Endodermal cell (in vitro differentiated cells): ENCODE measurements around the gene TBXAS1. TPM values are rescaled to one million over a fixed set of nuclear protein-coding genes. Genes with fewer than 3 reads are reported as not detected.

Experiments
- DNase-seq: peaks from one replicate; pipeline ENCODE4 v3.0.0-alpha.2; 2017
- H3K27ac ChIP-seq: 2 replicates; pipeline ENCODE4 v1.5.1; 2013; ENCODE audit warnings: mild to moderate bottlenecking, low read depth, low read length, moderate library complexity
- H3K27me3 ChIP-seq: 2 replicates; pipeline ENCODE4 v1.6.1; 2013; ENCODE audit warnings: mild to moderate bottlenecking, low read length, moderate library complexity; ENCODE audit not compliant: insufficient read depth, control insufficient read depth, poor library complexity, severe bottlenecking
- H3K36me3 ChIP-seq: 2 replicates; pipeline ENCODE4 v1.7.0; 2013; ENCODE audit warnings: mild to moderate bottlenecking, low read length, moderate library complexity; ENCODE audit not compliant: control insufficient read depth, insufficient read depth
- H3K4me1 ChIP-seq: one replicate; pipeline ENCODE4 v1.7.0; 2013; ENCODE audit warnings: low read length; ENCODE audit not compliant: control insufficient read depth, insufficient read depth
- H3K4me3 ChIP-seq: 2 replicates; pipeline ENCODE4 v1.5.1; 2013; ENCODE audit warnings: mild to moderate bottlenecking, low read length, moderate library complexity
- H3K9ac ChIP-seq: 2 replicates; pipeline ENCODE4 v1.6.1; 2013; ENCODE audit warnings: mild to moderate bottlenecking, low read length, moderate library complexity; ENCODE audit not compliant: poor library complexity, severe bottlenecking; ENCODE audit errors: extremely low read depth
- H3K9me3 ChIP-seq: 2 replicates; pipeline ENCODE4 v1.6.1; 2013; ENCODE audit warnings: mild to moderate bottlenecking, low read length, moderate library complexity; ENCODE audit not compliant: control insufficient read depth
- H3K27ac Mint-ChIP-seq: 2 replicates; pipeline ENCODE4 v1.8.0; 2020; ENCODE audit warnings: mixed read lengths
- H3K27me3 Mint-ChIP-seq: 2 replicates; pipeline ENCODE4 v1.8.0; 2021; ENCODE audit warnings: mild to moderate bottlenecking, mixed read lengths; ENCODE audit not compliant: insufficient read depth
- H3K36me3 Mint-ChIP-seq: 2 replicates; pipeline ENCODE4 v1.8.0; 2020; ENCODE audit warnings: low read depth, mixed read lengths
- H3K4me1 Mint-ChIP-seq: 2 replicates; pipeline ENCODE4 v1.8.0; 2020; ENCODE audit warnings: mixed read lengths
- H3K4me3 Mint-ChIP-seq: 2 replicates; pipeline ENCODE4 v1.8.0; 2020; ENCODE audit warnings: mild to moderate bottlenecking, moderate library complexity, mixed read lengths
- H3K9me3 Mint-ChIP-seq: 2 replicates; pipeline ENCODE4 v1.8.0; 2020; ENCODE audit warnings: mild to moderate bottlenecking, mixed read lengths
- WGBS, 2 experiments: methylation state at CpG; one replicate each; pipeline versions ENCODE4 v1.1.5 to v1.1.7; 2013; ENCODE audit warnings: missing lambda C conversion rate in 2 of 2, mixed read lengths in 1 of 2; ENCODE audit not compliant: insufficient coverage in 1 of 2, insufficient read length in 1 of 2; 5-methylcytosine and 5-hydroxymethylcytosine counted together
- total RNA-seq, 2 donors: library from RNA; stranded (reverse); fragmentation: NEBNext Ultra II Directional in 1 of 2; extraction: Animal tissue kit (Norgen Biotek cat#: 25700) in 1 of 2; gene quantifications; 2 replicates in 1 of 2; 3 replicates in 1 of 2; pipeline ENCODE4 v1.2.1, GENCODE V29; 2021
- TF ChIP-seq, protein P1 (sequence below): fragments of 200-600 bp; sonication (generic); conservative IDR thresholded peaks from 2 replicates; pipeline ENCODE4 v1.5.0; 2021; ENCODE audit warnings: antibody characterized with exemption, mild to moderate bottlenecking

The TBXAS1 gene
- total RNA-seq, 2 donors from 2014 or later, result 7.6 to 13.5 TPM

DNA sequence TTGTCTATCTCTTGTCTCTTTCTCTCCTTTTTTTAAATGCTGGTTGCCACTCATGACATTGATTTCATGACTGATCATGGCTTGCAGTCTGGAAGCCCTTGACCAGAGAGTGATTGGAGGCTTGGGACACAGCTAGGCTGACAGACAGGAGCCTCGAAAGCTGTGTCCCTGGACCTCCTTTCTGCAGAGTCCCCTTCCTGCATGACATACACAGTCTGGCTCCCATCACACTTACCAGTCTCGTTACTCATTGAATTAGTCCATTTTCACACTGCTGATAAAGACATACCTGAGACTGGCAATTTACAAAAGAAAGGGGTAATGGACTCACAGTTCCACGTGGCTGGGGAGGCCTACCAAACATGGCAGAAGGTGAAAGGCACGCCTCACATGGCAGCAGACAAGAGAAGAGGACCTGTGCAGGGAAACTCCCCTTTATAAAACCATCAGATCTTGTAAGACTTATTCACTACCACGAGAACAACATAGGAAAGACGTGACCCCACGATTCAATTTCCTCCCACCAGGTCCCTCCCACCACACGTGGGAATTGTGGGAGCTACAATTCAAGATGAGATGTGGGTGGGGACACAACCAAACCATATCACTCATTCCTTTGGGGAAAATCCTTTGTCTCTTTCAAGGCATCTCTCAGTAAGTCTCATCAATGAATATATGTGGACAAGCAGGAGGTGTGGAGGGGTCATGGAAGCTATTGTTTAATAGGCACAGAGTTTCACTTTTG lies 102.3 kb downstream of the TBXAS1 start:
- TF ChIP-seq, protein P1, sequence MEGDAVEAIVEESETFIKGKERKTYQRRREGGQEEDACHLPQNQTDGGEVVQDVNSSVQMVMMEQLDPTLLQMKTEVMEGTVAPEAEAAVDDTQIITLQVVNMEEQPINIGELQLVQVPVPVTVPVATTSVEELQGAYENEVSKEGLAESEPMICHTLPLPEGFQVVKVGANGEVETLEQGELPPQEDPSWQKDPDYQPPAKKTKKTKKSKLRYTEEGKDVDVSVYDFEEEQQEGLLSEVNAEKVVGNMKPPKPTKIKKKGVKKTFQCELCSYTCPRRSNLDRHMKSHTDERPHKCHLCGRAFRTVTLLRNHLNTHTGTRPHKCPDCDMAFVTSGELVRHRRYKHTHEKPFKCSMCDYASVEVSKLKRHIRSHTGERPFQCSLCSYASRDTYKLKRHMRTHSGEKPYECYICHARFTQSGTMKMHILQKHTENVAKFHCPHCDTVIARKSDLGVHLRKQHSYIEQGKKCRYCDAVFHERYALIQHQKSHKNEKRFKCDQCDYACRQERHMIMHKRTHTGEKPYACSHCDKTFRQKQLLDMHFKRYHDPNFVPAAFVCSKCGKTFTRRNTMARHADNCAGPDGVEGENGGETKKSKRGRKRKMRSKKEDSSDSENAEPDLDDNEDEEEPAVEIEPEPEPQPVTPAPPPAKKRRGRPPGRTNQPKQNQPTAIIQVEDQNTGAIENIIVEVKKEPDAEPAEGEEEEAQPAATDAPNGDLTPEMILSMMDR, result no peak
- H3K36me3 Mint-ChIP-seq, result no peaks in the 10 kb centered on the region
- no peak overlapping the region for H3K4me3 ChIP-seq
- H3K27ac ChIP-seq, result no peak overlapping the region
- H3K27ac Mint-ChIP-seq, result no peak overlapping the region
- no peak overlapping the region for H3K4me3 Mint-ChIP-seq
- H3K9me3 Mint-ChIP-seq, result no peaks in the 10 kb centered on the region
- H3K9me3 ChIP-seq, result no peaks in the 10 kb centered on the region
- H3K36me3 ChIP-seq, result no peaks in the 10 kb centered on the region
- no peaks in the 10 kb centered on the region for H3K4me1 Mint-ChIP-seq
- WGBS, 2 experiments, result 71 to 75% methylated on average over 5 to 8 of the region's 8 CpGs
- H3K27me3 ChIP-seq, result no peaks in the 10 kb centered on the region
- no peak overlapping the region for H3K9ac ChIP-seq
- DNase-seq, result no peak
- H3K4me1 ChIP-seq, result no peaks in the 10 kb centered on the region
- no peaks in the 10 kb centered on the region for H3K27me3 Mint-ChIP-seq

- Mint-ChIP-seq H3K27me3 (no peaks in the 10 kb centered on the region), H3K36me3 (no peaks in the 10 kb centered on the region), H3K27ac (no peak overlapping the region), H3K4me1 (no peaks in the 10 kb centered on the region), H3K9me3 (no peaks in the 10 kb centered on the region), H3K4me3 (no peak overlapping the region)
- TF ChIP-seq, protein P1, result no peak
- Histone ChIP-seq H3K4me1 (no peaks in the 10 kb centered on the region), H3K36me3 (no peaks in the 10 kb centered on the region), H3K9ac (no peak overlapping the region), H3K27me3 (no peaks in the 10 kb centered on the region), H3K9me3 (no peaks in the 10 kb centered on the region), H3K27ac (no peak overlapping the region), H3K4me3 (no peak overlapping the region)
- DNase-seq, result no peak
Observed at GRCh38 chr7:139932531-139932930, 103.5 kb downstream of the TBXAS1 start.

DNA sequence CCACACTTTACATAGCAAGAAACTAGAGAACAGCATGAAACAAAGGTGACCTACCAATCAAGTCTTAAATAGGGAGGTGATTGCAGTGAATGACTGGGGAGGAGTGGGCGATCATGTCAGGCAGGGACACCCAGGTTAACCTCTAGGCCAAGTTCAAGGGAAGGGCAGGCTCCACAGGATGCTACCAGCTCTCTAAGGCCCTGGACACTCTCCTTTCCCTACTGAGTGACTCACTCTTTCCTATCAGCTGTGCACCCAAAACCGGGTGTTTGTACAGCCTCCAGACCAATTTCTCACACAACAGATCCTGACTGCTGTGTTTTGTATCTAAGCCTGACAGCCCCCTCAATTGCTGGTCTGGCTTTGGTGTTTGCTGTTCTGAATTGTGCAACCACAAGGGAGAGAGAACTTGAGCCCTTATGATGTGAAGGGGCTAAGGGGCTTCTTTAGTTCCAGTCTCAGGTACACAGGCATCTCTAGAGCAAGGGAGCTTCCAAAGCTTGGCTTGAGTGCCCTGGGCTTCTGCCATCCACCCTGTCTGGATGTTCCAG lies 107.8 kb downstream of the TBXAS1 start:
- Mint-ChIP-seq H3K27ac (no peak overlapping the region), H3K4me1 (no peaks in the 10 kb centered on the region)
- peaks cover 6% of the 10 kb centered on the region for H3K27me3 ChIP-seq

More for the DNA sequence above, 107.8 kb downstream of the TBXAS1 start:
- Histone ChIP-seq H3K4me1 (no peaks in the 10 kb centered on the region), H3K9ac (no peak overlapping the region), H3K36me3 (no peaks in the 10 kb centered on the region), H3K4me3 (no peak overlapping the region), H3K9me3 (no peaks in the 10 kb centered on the region), H3K27ac (no peak overlapping the region)
- H3K36me3 Mint-ChIP-seq, result no peaks in the 10 kb centered on the region
- WGBS, 2 experiments, result 78 to 100% methylated on average over 2 of the region's 2 CpGs
- H3K4me3 Mint-ChIP-seq, result no peak overlapping the region
- TF ChIP-seq, protein P1, result no peak
- H3K27me3 Mint-ChIP-seq, result peaks cover 3% of the 10 kb centered on the region
- no peaks in the 10 kb centered on the region for H3K9me3 Mint-ChIP-seq
- no peak for DNase-seq
